Activated naive CD4-positive, alpha-beta T cell treated with anti-CD3 and anti-CD28 coated beads, Interleukin-2, amount 50 U/mL, for 16 hours (primary cell): ENCODE data around the gene FBXL22.

ENCODE experiments used
- DNase-seq: peaks from one replicate; pipeline ENCODE4 v3.0.0-alpha.2; 2020

FBXL22 gene

DNA sequence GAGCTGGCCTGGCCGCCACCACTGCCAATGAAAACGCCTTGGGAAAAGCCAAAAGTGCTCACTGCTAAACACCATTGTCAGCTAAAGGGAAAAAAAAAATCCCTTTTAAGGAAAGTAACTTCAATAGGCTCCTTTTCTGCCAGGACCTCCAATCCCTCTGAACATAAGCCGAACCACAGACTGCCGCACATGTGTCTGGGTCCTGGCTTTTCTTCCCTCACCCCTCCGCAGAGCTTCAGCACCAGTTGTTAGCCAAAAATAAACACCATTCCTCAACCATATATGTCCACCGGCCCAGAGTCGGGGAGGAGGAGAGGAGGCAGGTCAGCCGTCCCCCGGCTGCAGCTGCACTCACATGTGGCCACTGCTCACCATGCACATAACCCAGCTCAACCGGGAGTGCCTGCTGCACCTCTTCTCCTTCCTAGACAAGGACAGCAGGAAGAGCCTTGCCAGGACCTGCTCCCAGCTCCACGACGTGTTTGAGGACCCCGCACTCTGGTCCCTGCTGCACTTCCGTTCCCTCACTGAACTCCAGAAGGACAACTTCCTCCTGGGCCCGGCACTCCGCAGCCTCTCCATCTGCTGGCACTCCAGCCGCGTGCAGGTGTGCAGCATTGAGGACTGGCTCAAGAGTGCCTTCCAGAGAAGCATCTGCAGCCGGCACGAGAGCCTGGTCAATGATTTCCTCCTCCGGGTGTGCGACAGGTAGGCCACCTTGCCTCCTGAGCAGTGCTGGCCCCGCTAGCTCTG is at the start of gene FBXL22:
Gene FBXL22, plus strand, starts transcription at position 350 of the 753 bp plus-strand sequence. Its CDS starts 6 bp downstream, at position 356.
- DNase-seq, result no peak

GRCh38 chr15:63551400-63551799 is 45.8 kb upstream of the FBXL22 start:
- DNase-seq, result no peak

DNA sequence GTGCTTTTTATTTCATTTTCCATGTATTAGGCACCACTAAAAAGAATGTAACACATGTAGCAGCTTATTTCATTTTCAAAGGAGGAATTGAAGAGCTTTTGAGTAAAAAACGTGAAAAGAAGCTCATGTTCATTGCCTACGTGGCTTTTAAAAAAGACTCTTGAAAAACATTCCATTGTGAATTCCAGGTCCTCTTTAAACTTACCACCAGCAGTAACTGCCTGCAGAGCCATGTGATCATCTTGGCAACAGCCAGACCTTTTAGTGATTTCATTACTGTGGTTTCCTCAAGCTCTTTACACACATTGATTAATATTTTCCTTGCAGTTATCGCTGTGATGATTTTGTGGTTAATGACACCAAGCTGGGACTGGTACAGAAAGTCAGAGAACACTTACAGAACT is 43.8 kb upstream of the FBXL22 start:
- DNase-seq, result no peak

- DNase-seq, result no peak
Measured at GRCh38 chr15:63554337-63554927, 42.8 kb upstream of the FBXL22 start.

DNA sequence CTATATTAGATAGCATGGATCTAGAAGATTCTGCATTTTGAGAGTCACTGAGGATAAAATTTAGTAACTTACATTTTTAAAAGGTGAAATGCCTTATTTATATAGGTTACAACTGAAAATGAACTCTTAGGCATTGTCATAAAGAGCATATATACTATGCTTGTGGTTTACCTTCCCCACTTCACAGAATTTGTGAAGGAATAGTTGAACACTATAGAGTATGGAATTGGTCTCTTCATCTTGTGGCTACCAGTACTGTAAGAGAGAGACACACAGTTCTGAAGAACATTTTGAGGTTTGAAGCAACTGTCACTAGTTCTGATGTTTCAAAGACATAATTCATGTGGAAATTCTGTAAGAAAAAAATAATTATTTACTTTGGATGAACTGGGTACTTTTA is 41.7 kb upstream of the FBXL22 start:
- DNase-seq, result no peak

DNA sequence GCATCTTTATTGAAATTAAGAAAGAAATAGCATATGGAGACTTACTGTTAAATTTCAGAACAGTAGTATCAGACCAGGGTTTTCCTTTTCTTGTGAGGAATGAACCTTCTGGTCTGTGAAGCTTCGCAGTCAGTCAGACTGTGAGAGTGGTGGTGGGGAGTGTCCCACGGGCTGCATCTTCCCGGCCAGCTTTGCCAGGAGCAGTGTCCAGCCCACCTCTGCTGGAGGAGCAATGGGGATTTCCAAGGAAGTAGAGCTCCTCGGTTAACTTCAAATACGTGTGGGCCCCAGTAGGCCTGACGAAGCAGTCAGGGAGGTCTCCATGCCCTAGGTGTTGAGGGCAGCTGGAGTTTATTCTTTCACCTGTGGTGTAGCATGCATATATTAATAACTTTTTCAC is 40.9 kb upstream of the FBXL22 start:
- DNase-seq, result no peak

DNA sequence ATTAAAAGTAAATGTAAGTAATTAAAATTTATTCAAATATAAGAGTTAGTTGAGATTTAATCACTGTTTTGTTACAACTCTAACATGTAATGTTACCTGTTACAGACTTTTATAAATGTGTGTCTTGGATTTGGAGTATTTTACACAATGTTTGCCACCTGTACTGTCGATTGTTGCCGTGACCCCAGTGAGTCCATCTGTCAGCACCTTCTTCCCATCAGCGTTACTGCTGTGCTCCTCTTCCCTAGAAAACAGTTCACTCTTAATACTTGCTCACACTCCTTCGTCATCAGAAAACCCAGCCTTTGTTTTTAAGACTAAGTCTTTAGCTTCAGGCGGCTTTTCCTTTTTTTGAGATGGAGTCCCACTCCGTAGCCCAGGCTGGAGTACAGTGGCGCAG is 40.5 kb upstream of the FBXL22 start:
- DNase-seq, result no peak

- no peak for DNase-seq
Measured at GRCh38 chr15:63559753-63560152, 37.4 kb upstream of the FBXL22 start.

GRCh38 chr15:63560741-63561448 is 36.3 kb upstream of the FBXL22 start:
- peak; percentile 52 for DNase-seq

- no peak for DNase-seq
Measured at GRCh38 chr15:63564093-63564492, 33.1 kb upstream of the FBXL22 start.

DNA sequence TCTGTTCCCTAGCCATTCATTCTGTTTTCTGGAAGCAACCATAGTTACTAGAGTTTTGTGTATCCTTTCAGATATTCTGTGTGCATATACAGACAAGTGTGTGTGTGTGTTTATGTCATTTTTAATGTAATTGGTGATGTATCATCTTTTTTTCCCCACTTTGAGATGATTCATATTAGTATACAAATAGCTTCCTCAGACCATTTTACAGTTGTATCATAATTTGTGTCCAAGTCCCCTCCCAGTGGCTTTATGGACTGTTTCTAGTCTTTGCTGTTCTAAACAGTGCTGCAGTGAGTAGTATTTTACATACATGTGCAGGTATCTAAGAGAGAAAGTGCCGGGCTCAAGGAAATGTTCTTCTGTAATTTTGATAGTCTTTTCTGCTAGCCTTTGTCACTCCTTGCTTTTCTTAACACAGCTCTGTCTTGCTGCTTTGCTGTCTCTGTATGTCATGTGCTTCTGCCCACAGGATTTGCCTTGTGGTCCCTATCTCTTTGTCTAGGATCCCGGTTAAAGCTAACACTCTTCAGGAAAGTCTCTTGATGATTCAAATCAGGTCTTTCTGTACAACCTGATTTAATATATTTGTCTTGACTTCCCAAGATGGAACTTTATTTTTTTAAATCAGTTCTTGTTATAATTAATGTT is 31.5 kb upstream of the FBXL22 start:
- no peak for DNase-seq

DNA sequence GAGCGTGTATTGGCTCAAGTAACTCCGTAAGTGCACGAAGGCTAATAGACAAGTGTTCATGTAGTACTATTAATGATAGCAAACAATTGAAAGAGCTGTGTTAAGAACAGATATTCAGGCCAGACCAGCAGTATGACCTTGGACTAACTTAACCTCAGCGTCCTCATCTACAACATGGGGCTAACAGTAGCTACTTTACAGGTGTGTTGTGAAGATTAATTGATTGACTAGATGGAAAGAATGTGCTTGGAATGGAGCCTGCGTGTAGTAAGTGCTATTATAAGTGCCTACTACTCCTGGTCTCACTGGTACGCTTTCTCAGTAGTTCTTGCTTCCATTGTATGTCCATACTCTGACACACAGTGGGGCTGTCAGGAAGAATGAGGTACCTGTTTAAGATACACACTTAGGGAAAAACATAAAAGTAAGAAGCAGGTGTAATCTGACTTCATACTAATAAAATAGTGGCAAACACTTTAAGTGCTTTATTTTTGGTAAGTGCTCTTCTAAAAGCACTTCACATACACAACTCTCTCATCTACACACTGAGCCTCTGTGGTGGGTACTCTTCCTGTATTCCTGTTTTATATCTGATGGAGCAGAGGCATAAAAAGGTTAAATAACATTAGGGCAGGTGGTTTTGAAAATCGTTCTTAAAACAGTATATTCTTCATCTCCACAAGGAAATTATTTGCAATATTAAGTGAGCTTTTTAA is 24.3 kb upstream of the FBXL22 start:
- DNase-seq, result no peak

GRCh38 chr15:63573533-63573932 is 23.7 kb upstream of the FBXL22 start:
- no peak for DNase-seq

GRCh38 chr15:63575312-63575711 is 21.9 kb upstream of the FBXL22 start:
- DNase-seq, result no peak

GRCh38 chr15:63576441-63576840 is 20.7 kb upstream of the FBXL22 start:
- no peak for DNase-seq

DNA sequence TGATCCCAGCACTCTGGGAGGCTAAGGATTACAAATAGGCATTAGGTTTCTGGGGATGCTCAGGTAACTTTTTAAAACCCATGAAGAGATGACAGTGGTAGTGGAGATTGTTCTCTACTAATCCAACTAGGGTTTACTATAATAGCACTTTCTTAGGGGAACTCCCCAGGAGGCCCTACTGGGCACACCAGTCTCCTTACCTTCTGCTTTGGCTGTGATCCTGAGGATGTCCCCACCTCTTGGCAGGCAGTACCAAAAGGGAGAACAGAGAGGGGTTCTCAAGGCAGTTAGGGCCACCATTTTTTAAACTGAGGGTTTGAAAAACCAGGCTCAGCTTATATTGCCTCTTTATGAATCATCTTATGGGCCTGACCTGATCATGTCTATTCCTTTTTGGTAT is 15.0 kb upstream of the FBXL22 start:
- DNase-seq, result no peak

DNA sequence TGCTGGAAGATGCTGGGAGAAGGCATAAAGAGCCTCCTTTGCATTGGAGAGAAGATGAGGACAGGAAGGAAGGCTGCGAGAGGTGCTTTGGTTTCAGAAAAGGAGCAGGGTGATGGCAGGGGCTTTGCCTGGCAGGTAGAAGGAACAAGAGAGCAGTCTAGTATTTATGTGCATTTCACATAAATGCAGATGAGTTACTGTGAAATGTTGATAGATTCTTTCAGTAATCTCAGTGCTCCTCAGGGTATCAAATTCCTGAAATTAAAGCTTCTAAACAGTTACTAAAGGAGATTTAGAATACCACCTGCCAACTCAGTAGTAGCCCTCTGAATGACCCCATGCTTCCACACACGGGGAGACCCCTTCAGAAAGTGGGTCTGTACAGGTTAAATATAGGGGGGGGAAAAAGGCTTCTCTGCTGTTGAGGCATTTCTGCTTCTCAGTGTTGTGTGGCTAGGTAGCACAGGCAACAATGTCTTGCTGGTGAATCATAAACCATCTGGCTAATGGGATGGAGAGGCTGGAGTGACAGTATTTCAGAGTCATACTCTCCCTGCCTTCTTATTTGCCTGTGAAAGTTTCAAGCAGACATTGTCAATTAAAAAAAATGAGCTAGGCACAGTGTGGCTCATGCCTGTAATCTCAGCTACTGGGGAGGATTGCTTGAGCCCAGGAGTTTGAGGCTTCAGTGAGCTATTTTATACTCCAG is 14.3 kb upstream of the FBXL22 start:
- no peak for DNase-seq

DNA sequence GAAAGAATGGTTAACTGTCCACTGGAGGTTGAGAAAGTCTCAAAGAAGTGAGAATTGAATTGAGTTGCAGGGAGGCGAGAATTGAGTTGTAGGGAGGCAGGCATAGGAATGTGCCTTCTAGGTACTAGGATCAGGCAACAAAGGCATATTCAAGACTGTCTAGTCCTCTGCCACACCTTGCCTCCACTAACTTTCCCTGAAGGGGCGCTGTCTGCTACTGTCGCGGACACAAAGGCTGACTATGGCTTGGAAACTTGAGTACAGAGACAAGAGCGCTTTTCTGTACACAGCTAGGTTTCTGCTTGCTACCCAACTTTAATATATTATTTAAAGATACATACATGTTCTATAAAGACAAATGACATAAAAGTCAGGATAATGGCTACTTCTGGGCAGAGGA is 10.4 kb upstream of the FBXL22 start:
- no peak for DNase-seq

GRCh38 chr15:63587527-63587926 is 9.7 kb upstream of the FBXL22 start:
- no peak for DNase-seq

DNA sequence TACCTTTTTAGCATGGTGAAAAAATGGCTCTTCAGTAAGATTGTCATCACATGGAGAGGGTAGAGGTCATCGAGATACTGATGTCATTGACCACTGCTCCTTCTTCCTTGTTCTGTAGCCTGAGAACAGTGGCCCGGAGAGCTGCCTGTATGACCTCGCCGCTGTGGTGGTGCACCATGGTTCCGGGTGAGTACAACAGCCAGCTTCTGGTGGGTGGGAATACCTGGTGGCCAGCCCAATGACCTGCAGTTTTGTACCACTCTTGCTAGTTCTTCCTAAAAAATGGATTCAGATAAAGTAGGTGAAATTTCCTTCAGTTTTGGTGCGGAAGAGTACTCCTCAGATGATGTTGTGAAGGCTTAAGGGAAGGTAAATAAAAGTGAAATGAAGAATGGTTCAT is 8.4 kb upstream of the FBXL22 start:
- DNase-seq, result no peak

DNA sequence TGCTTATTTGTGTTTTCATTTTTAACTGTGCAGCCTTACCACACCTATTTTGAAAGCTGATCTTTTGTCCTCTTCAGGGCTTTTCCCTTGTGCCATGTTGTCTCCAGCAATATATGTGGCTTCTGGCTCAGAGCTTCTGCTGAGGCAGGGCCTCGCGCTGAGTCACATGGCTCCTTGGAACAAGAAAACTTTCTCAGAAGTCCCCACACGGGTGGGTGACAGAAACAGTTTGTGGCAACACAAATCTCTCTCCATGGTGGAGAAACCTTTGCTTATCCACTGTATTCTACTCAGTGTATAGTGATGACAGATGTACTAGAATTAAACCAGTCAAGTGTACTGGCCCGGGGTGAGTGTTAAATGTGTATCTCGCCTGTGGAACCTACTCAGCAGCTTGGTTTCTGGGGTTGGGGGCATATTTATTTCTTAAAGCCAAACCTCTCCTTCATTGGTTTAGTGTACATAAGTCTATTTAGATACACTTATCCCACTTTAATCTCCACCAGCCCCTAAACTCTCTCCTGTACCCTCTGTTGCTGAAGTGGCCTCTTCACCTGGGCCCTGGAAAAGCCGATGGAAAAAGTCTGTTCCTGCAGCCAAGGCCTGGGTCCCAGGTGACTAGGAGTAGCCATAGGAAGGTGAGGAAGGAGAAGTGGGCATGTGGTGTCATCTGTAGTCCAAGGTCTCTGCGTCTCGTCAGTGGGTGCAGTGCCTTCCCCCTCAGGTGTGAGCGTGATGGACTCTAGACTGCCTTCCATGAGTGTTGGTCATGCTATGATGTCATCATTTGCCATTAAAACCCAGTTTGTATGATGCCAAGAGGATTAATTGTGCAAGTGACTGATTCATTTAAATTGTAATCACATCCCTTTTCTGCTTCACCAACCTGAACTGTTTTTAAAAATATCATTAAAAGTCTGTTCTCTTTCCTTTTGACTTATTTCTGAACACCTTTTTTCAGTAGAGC is 3.2 kb upstream of the FBXL22 start:
- peak; percentile 31 for DNase-seq
